Measurements from ENCODE around the gene MAGEA3.
"Not testable (repeated sequence)": the region's sequence is repeated elsewhere in the genome, so short reads cannot be mapped to it uniquely, and the experiment has no call there.

MAGEA3 gene

DNA sequence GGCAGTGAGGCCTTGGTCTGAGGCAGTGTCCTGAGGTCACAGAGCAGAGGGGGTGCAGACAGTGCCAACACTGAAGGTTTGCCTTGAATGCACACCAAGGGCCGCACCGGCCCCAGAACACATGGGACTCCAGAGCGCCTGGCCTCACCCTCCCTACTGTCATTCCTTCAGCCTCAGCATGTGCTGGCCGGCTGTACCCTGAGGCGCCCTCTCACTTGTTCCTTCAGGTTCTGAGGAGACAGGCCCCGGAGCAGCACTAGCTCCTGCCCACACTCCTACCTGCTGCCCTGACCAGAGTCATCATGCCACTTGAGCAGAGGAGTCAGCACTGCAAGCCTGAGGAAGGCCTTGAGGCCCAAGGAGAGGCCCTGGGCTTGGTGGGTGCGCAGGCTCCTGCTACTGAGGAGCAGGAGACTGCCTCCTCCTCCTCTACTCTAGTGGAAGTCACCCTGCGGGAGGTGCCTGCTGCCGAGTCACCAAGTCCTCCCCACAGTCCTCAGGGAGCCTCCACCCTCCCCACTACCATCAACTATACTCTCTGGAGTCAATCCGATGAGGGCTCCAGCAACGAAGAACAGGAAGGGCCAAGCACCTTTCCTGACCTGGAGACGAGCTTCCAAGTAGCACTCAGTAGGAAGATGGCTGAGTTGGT, 37.4 kb downstream of the MAGEA3 start:
- H3K36me3 ChIP-seq (ENCODE audit: control insufficient read depth in 1 of 2, insufficient read depth in 2 of 2, low read length in 2 of 2): no peaks in the 10 kb centered on the region
- H3K9me3 ChIP-seq (ENCODE audit: control insufficient read depth in 1 of 2, low read length in 2 of 2): no peaks in the 10 kb centered on the region
- H3K4me1 ChIP-seq (ENCODE audit: control insufficient read depth in 1 of 2, insufficient read depth in 2 of 2, low read length in 2 of 2): no peaks in the 10 kb centered on the region
- H3K27me3 ChIP-seq (ENCODE audit: control insufficient read depth in 1 of 2, insufficient read depth in 2 of 2, low read length in 2 of 2): no peaks in the 10 kb centered on the region
- H3K27ac ChIP-seq (ENCODE audit: low read depth, low read length): no peak overlapping the region
- H3K4me3 ChIP-seq (ENCODE audit: low read depth in 1 of 2, low read length in 2 of 2): no peak overlapping the region
- no peak overlapping the region for H3K9ac ChIP-seq (ENCODE audit: low read depth in 1 of 2, low read length in 2 of 2)

DNA sequence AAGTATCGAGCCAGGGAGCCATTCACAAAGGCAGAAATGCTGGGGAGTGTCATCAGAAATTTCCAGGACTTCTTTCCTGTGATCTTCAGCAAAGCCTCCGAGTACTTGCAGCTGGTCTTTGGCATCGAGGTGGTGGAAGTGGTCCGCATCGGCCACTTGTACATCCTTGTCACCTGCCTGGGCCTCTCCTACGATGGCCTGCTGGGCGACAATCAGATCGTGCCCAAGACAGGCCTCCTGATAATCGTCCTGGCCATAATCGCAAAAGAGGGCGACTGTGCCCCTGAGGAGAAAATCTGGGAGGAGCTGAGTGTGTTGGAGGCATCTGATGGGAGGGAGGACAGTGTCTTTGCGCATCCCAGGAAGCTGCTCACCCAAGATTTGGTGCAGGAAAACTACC, 37.9 kb downstream of the MAGEA3 start:
- not testable (repeated sequence) for H3K36me3 ChIP-seq (ENCODE audit: control insufficient read depth in 1 of 2, insufficient read depth in 2 of 2, low read length in 2 of 2); H3K27ac ChIP-seq (ENCODE audit: low read depth, low read length); H3K9ac ChIP-seq (ENCODE audit: low read depth in 1 of 2, low read length in 2 of 2); H3K27me3 ChIP-seq (ENCODE audit: control insufficient read depth in 1 of 2, insufficient read depth in 2 of 2, low read length in 2 of 2); H3K9me3 ChIP-seq (ENCODE audit: control insufficient read depth in 1 of 2, low read length in 2 of 2); H3K4me1 ChIP-seq (ENCODE audit: control insufficient read depth in 1 of 2, insufficient read depth in 2 of 2, low read length in 2 of 2); H3K4me3 ChIP-seq (ENCODE audit: low read depth in 1 of 2, low read length in 2 of 2)

DNA sequence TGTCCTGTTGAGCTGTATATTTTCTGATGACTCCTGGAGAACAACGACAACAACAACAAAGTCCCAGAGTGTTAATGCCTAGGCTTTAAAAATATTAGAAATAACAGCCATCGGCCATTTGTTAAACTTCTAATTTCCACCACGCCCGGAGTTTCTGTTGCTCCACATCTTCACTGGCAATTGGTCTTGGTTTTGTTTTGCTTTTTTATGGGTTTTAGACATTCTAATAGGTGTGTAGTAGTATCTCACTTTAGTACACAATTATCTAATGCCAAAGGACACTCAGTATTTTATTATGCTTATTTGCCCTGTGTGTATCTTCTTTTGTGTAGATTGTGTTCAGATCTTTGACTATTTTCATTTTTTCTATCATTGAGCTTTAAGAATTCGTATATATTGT, 40.0 kb downstream of the MAGEA3 start:
- H3K9me3 ChIP-seq (ENCODE audit: control insufficient read depth in 1 of 2, low read length in 2 of 2): no peaks in the 10 kb centered on the region
- no peaks in the 10 kb centered on the region for H3K36me3 ChIP-seq (ENCODE audit: control insufficient read depth in 1 of 2, insufficient read depth in 2 of 2, low read length in 2 of 2)
- H3K4me1 ChIP-seq (ENCODE audit: control insufficient read depth in 1 of 2, insufficient read depth in 2 of 2, low read length in 2 of 2): no peaks in the 10 kb centered on the region
- no peak overlapping the region for H3K27ac ChIP-seq (ENCODE audit: low read depth, low read length)
- H3K4me3 ChIP-seq (ENCODE audit: low read depth in 1 of 2, low read length in 2 of 2): no peak overlapping the region
- no peak overlapping the region for H3K9ac ChIP-seq (ENCODE audit: low read depth in 1 of 2, low read length in 2 of 2)
- no peaks in the 10 kb centered on the region for H3K27me3 ChIP-seq (ENCODE audit: control insufficient read depth in 1 of 2, insufficient read depth in 2 of 2, low read length in 2 of 2)

All from duodenal mucosa (tissue), 2 donors.